ACC112 (cell line): Measurements from ENCODE around the gene FAM193B.
A peak's percentile ranks its signal among the peaks of the same experiment; 100 is the strongest.

Experiments used
- H2AFZ ChIP-seq: fragments of 200-600 bp; sonication (generic); one replicate; pipeline ENCODE4 v1.6.0; 2017; ENCODE audit warnings: antibody characterized with exemption, low read length; ENCODE audit not compliant: unreplicated experiment
- H3K27ac ChIP-seq: fragments of 200-600 bp; sonication (generic); 2 replicates; pipeline ENCODE4 v1.5.1; 2014; ENCODE audit warnings: low read depth, mild to moderate bottlenecking, antibody characterized with exemption, low read length, moderate library complexity
- H3K27me3 ChIP-seq: fragments of 200-600 bp; sonication (generic); 2 replicates; pipeline ENCODE4 v1.6.1; 2014; ENCODE audit warnings: mild to moderate bottlenecking, antibody characterized with exemption, low read length, moderate library complexity, mixed read lengths; ENCODE audit not compliant: insufficient read depth
- H3K36me3 ChIP-seq: fragments of 200-600 bp; sonication (generic); 2 replicates; pipeline ENCODE4 v1.6.1; 2016; ENCODE audit warnings: mild to moderate bottlenecking, antibody characterized with exemption, low read length, moderate library complexity, mixed read lengths; ENCODE audit not compliant: insufficient read depth
- H3K4me1 ChIP-seq: fragments of 200-600 bp; sonication (generic); one replicate; pipeline ENCODE4 v1.6.1; 2016; ENCODE audit warnings: low read length, mixed read lengths; ENCODE audit not compliant: insufficient read depth, unreplicated experiment, control insufficient read depth
- H3K4me3 ChIP-seq: fragments of 200-600 bp; sonication (generic); 2 replicates; pipeline ENCODE4 v1.5.1; 2014; ENCODE audit warnings: mild to moderate bottlenecking, low read depth, low read length
- H3K79me2 ChIP-seq: fragments of 200-600 bp; sonication (generic); one replicate; pipeline ENCODE4 v1.6.0; 2016; ENCODE audit warnings: low read length; ENCODE audit not compliant: control insufficient read depth, unreplicated experiment, insufficient read depth

FAM193B gene

DNA sequence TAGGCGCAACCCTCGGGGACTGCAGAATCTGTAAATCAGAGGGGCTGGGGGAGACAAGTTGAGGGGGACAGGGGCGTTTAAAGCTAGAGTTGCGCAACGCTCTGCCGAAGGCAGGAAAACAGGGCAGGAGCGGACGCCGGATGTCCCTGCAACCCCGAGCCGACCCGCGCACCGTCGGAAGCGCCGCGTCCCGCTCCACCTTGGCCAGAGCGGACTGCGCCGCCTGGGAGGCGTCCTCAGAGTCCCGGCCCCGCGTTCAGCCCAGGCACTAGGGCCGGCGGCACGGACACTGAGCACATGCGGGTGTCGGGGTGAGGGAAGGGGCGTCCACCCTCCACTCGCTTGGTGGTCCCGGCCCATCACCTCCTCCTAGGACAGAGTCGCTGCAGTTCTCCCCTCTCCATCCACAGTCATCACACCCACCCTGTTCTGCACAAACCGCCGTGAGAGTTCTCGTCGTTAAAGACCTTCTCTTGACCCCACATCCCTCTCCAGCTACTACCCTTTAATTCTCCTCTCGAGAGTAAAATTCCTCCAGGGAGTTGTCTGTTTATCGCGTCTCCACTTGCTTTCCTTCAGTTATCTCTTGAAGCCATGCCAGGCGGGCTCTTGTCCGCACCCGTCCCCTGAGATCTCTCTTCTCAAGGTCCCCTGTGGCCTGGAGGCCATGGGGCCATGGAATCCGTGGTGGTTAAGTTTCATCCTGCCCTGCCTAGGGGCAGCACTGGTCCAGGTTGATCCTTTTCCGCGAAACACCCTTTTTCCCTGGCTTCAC is 56.2 kb downstream of the FAM193B start:
- H3K4me3 ChIP-seq, result peak overlapping the region; percentile 78
- H3K4me1 ChIP-seq, result peaks cover 45% of the 10 kb centered on the region
- peaks cover 22% of the 10 kb centered on the region for H3K79me2 ChIP-seq
- no peaks in the 10 kb centered on the region for H3K27me3 ChIP-seq
- H2AFZ ChIP-seq, result no peak overlapping the region
- H3K36me3 ChIP-seq, result peaks cover 3% of the 10 kb centered on the region; the same call in 1 of the 2 replicates
- H3K27ac ChIP-seq, result no peak overlapping the region; the same call in 1 of the 2 replicates

DNA sequence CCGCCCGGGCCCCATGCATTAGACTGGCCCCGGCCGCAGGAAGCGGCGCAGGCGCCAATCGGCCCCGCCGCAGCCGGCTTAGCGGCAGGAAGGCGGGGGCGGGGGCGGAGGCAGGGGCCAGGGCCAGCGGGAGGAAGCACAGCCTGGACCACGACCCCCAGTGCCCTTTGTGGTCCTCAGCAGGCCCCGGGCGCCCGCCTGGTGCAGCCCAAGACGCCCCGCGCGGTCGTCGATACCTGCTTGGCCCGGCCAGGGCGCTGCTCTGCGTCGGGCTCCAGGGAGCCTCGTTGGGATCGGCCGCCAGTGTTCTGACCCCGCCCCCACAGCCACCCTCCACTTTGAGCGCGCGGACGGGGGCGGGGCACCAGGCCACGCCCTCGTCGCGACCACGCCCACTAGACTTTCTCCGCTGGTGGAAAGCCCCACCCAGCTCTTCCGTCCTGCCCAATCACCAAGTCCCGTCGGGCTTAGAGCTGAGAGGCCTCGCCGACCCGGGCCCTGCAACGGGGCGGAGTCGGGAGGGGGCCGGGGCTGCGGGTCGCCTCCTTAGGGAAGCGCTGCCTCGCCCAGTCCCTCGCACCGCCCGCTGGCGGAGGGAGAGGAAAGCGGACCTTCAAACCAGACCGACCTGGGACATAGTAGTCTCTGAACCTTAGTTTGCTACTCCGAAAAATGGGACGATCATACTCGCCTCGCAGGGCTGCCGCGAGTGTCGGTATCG is 56.9 kb downstream of the FAM193B start, which contains the start of gene PDLIM7:
TSS of gene PDLIM7 (minus strand) at position 313 of the 721 bp plus-strand sequence. CDS start 1,092 bp downstream, outside the sequence.
- peaks cover 50% of the 10 kb centered on the region for H3K4me1 ChIP-seq
- H2AFZ ChIP-seq, result no peak within 1 kb of the TSS
- H3K27ac ChIP-seq, result peak within 1 kb of the TSS; percentile 82
- H3K27me3 ChIP-seq, result no peaks in the 10 kb centered on the region
- H3K79me2 ChIP-seq, result peaks cover 29% of the 10 kb centered on the region
- peak within 1 kb of the TSS; percentile 78 for H3K4me3 ChIP-seq
- peaks cover 5% of the 10 kb centered on the region; the same call in 1 of the 2 replicates for H3K36me3 ChIP-seq

DNA sequence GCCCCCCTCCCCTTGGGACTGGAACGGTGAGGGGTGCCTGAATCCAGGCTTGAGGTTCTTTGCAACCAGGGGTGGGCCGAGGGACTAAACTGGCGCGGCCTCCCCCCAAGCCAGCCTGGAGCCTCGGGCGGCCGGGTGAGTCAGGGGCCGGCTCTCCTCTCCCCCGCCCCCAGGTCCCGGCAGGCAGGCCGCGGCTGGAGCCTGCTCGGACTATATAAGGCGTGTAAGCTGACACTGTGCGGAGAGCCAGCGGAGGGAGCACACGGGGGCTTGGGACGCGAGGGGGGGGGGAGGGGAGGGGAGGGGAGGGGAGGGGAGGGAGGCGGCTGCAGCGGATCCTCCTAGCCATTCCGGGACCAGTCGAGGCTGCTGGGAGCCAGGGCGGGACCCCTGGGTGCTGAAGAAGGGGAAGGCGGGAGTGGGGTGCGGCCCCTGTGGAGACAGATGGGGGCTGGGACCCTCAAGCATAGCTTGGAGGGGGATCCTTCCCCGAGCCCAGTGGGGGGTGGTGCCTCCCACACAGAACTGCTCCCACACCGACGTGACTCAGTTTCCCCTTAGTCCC is 57.6 kb downstream of the FAM193B start:
- H2AFZ ChIP-seq, result no peak overlapping the region
- no peaks in the 10 kb centered on the region for H3K27me3 ChIP-seq
- H3K4me1 ChIP-seq, result peaks cover 50% of the 10 kb centered on the region
- peaks cover 6% of the 10 kb centered on the region; the same call in 1 of the 2 replicates for H3K36me3 ChIP-seq
- peak overlapping the region; percentile 78 for H3K4me3 ChIP-seq
- peaks cover 33% of the 10 kb centered on the region for H3K79me2 ChIP-seq
- peak overlapping the region; percentile 82 for H3K27ac ChIP-seq

DNA sequence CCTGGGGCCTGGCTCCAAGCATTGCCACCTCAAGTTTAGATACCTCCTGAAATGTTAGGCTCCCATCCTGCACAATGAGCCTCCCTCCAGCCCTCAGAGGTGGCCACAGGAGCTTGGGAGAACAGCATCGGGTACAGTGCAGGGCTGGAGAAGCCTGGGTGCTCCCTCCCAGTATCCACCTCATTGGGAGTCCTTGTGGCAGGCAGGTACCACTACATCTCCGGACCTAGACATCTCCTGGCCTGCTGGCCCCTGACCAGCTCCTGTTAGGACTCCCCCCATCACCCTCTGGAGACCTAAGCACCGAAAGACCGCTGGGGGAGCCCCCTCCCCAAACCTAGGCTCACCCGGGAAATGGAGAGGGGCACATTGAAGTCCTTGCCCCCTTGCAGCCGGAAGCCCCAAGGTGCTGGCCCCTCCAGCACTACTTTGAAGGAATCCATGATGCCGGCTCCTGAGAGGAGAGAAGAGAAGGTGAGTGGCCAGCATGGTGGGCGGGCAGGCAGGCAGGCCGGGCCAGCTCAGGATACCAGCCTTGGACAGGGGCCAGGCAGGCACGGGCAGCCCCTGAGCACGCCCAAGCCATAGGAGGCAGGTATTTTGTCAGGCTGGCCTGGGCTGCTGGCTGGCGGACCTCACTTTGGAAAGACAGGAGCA is 58.2 kb downstream of the FAM193B start:
- Histone ChIP-seq H3K27me3 (no peaks in the 10 kb centered on the region), H3K4me1 (peaks cover 50% of the 10 kb centered on the region), H3K27ac (peak overlapping the region; percentile 82), H3K4me3 (peak overlapping the region; percentile 78), H2AFZ (no peak overlapping the region), H3K79me2 (peaks cover 34% of the 10 kb centered on the region), H3K36me3 (peaks cover 8% of the 10 kb centered on the region; the same call in 1 of the 2 replicates)

DNA sequence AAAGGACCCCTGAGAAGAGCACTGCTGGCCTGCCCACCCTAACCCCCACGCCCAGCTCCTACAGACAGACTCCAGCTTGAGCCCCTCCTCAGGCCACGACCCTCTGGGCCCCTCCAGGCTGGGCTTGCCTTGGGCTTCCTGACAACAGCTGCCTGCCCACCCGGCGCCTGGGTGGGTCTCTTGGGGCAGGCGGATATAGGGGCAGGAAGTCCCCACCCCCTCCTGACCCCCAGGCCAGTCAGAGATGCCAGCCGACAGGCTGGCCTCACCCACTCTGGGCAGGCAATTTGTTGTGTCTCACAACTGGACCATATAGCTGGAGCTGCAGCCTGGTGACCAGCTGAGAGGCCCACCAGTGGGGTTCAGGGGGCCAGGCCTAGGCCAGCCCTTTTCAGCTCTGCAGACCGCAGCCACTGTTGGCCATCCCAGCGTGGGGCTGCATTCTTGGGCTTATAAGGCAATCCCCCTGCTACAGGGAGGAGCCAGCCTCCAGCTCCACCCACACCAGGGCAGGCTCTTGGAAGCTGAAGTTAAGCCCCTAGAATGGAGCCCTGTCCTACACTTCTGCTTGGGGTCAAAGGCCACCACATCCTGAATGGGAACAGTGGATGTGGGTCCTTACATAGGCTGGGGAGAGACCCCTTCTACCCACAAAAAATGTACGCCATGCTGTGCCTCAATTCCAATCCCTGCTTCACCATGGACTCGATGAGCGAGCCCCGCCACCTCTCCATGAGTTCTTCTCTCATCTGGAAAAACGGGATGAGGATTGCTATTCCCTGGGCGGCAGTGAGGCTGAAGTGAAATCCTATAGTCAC is 58.9 kb downstream of the FAM193B start:
- peak overlapping the region; percentile 78 for H3K4me3 ChIP-seq
- peaks cover 14% of the 10 kb centered on the region; the same call in 1 of the 2 replicates for H3K36me3 ChIP-seq
- peak overlapping the region; percentile 82 for H3K27ac ChIP-seq

DNA sequence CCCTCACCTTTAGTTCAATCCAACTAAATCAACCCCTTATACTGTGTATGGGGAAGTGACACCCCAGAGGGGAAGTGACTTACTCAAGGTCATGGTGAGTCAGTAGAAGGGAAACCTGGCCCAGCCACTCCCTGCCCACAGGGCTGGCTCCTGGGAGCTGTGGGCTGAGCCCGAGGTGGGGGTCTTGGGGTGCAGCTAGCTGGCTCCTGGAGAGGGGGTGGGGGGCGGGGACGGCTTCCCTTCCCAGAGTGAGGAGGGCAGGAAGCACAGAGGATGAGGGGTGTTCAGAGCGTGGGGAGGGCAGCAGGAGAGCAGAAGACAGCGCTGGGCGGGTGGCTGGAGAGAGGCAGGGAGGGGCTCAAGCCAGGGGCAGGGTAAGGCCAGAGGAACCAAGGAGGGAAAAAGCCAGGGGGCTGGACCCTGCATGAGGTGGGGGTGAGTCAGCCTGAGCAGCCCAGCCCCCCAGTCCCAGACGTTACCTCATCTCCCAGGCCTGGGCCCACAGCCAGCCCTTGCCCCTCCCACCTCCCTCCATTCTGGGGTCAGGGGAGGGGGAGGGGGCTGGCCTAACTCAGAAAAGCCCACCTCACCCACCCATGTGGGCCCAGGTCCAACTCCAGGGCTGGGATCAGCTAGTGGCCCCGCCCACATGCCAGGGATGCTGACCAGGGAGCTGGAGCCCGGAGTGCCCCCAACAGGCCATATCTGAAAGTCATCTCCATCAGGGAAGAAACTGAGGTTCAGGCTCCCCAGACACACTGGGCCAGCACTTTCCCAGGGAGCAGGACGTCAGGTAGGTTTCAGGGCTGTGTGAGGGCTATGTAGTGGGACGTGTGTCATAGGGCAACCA is 59.8 kb downstream of the FAM193B start:
- H3K4me1 ChIP-seq, result peaks cover 46% of the 10 kb centered on the region
- H3K27ac ChIP-seq, result peak overlapping the region; percentile 82
- peaks cover 41% of the 10 kb centered on the region for H3K79me2 ChIP-seq
- H3K4me3 ChIP-seq, result peak overlapping the region; percentile 78
- H3K27me3 ChIP-seq, result no peaks in the 10 kb centered on the region
- H3K36me3 ChIP-seq, result peaks cover 18% of the 10 kb centered on the region; the same call in 1 of the 2 replicates
- no peak overlapping the region for H2AFZ ChIP-seq

More for the DNA sequence above, 58.9 kb downstream of the FAM193B start:
- Histone ChIP-seq H3K4me1 (peaks cover 45% of the 10 kb centered on the region), H3K27me3 (no peaks in the 10 kb centered on the region), H3K79me2 (peaks cover 41% of the 10 kb centered on the region), H2AFZ (no peak overlapping the region)

DNA sequence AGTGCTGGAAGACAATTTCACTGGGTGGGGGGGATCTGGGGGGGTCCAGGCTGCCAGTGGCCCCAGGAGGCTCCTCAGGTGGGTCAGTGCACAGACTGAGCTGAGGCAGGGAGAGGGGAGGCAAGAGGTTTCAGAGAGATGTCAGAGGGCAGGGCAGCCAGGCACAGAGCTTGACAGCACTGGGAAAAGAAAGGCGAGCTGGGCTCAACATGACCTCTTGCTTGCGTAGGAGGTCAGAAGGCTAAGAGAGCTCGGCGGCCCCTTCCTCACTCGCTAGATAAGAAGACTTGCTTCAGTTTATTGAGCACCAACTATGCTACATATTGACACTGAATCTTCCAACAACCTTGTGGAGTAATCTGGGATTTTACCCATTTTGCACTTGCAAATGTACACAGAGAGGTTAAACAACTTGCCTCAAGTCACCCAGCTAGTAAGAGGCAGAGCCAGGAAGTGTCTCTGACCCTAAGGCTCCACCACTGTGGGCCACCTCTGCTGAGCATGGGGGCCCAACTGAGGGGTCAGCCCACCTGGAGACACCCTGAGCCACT is 60.5 kb downstream of the FAM193B start:
- H2AFZ ChIP-seq, result no peak overlapping the region
- H3K36me3 ChIP-seq, result peaks cover 18% of the 10 kb centered on the region; the same call in 1 of the 2 replicates
- peaks cover 44% of the 10 kb centered on the region for H3K79me2 ChIP-seq
- H3K4me1 ChIP-seq, result peaks cover 46% of the 10 kb centered on the region
- H3K27ac ChIP-seq, result peak overlapping the region; percentile 82
- H3K4me3 ChIP-seq, result peak overlapping the region; percentile 56
- no peaks in the 10 kb centered on the region for H3K27me3 ChIP-seq

DNA sequence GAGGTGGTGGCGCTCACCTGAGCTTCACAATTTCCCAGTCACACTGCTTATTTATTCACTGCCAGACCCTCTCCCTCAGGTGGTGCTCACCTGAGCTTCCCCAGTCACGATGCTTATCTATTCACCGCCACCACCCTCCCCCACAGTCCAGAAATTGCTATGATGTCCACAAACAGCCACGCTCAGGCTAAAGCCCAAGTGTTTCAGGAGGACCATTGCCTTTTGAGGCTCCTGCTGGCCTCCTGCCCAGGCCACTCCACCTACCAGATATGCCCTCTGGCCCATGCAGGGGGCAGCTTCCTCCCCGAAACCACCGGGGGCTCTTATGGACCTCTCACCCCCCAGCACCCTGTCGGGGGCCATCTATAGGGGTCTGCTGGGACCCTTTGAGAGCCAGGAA is 61.5 kb downstream of the FAM193B start:
- Histone ChIP-seq H3K36me3 (peaks cover 21% of the 10 kb centered on the region; the same call in 1 of the 2 replicates), H3K4me3 (no peak overlapping the region), H2AFZ (no peak overlapping the region), H3K27ac (peak overlapping the region; percentile 82), H3K27me3 (no peaks in the 10 kb centered on the region), H3K4me1 (peaks cover 38% of the 10 kb centered on the region), H3K79me2 (peaks cover 44% of the 10 kb centered on the region)
